ENCODE measurements around the gene GPS2.

The GPS2 gene

GRCh38 chr17:7311110-7311705, 4.0 kb downstream of the GPS2 start:
- peaks cover 68% of the 10 kb centered on the region for H3K79me2 ChIP-seq (ENCODE audit: control insufficient read depth, low read length)
- no peaks in the 10 kb centered on the region for H3K9me3 ChIP-seq (ENCODE audit: control insufficient read depth, insufficient read depth, low read length)
- H3F3A ChIP-seq (ENCODE audit: control insufficient read depth, insufficient read depth), result peaks cover 67% of the 10 kb centered on the region
- no peaks in the 10 kb centered on the region for H3K27me3 ChIP-seq (ENCODE audit: control insufficient read depth, low read length)
- no peaks in the 10 kb centered on the region for H3K9me2 ChIP-seq (replicated peaks; ENCODE audit: control insufficient read depth, low read length)
- H3K27ac ChIP-seq (ENCODE audit: low read depth, low read length), result no peak overlapping the region
- peak overlapping the region; percentile 73; the same call in 1 of the 2 replicates for H3K4me2 ChIP-seq (ENCODE audit: low read length)
- H3K4me3 ChIP-seq (ENCODE audit: low read length), result no peak overlapping the region
- peaks cover 58% of the 10 kb centered on the region for H3K4me1 ChIP-seq (ENCODE audit: control insufficient read depth, low read length)
- peaks cover 81% of the 10 kb centered on the region for H3K36me3 ChIP-seq (ENCODE audit: control insufficient read depth, low read length)
- peaks cover 34% of the 10 kb centered on the region for H4K20me1 ChIP-seq (ENCODE audit: control insufficient read depth, insufficient read depth, low read depth, low read length)
- no peak for TF ChIP-seq CTCF (IDR thresholded peaks at IDR 0.05; ENCODE audit: low read depth, low read length, poor library complexity, severe bottlenecking)
- TF ChIP-seq EZH2phosphoT487 (IDR thresholded peaks at IDR 0.05; ENCODE audit: borderline replicate concordance, low read length), result no peak

- H3K9me3 ChIP-seq (ENCODE audit: control insufficient read depth, insufficient read depth, low read length), result no peaks in the 10 kb centered on the region
- no peaks in the 10 kb centered on the region for H3K9me2 ChIP-seq (replicated peaks; ENCODE audit: control insufficient read depth, low read length)
- H3K27ac ChIP-seq (ENCODE audit: low read depth, low read length), result peak overlapping the region; percentile 87
- H3K36me3 ChIP-seq (ENCODE audit: control insufficient read depth, low read length), result peaks cover 69% of the 10 kb centered on the region
- peaks cover 34% of the 10 kb centered on the region for H4K20me1 ChIP-seq (ENCODE audit: control insufficient read depth, insufficient read depth, low read depth, low read length)
- peak overlapping the region; percentile 73 for H3K4me2 ChIP-seq (ENCODE audit: low read length)
- peaks cover 53% of the 10 kb centered on the region for H3K4me1 ChIP-seq (ENCODE audit: control insufficient read depth, low read length)
- H3K79me2 ChIP-seq (ENCODE audit: control insufficient read depth, low read length), result peaks cover 63% of the 10 kb centered on the region
- H3F3A ChIP-seq (ENCODE audit: control insufficient read depth, insufficient read depth), result peaks cover 66% of the 10 kb centered on the region
- peak overlapping the region; percentile 84 for H3K4me3 ChIP-seq (ENCODE audit: low read length)
- TF ChIP-seq EZH2phosphoT487 (IDR thresholded peaks at IDR 0.05; ENCODE audit: borderline replicate concordance, low read length) (no peak), CTCF (IDR thresholded peaks at IDR 0.05; ENCODE audit: low read depth, low read length, poor library complexity, severe bottlenecking) (no peak)
- H3K27me3 ChIP-seq (ENCODE audit: control insufficient read depth, low read length), result no peaks in the 10 kb centered on the region
Measured at GRCh38 chr17:7309628-7310027, 5.5 kb downstream of the GPS2 start.

GRCh38 chr17:7308625-7309433, 6.3 kb downstream of the GPS2 start:
- H3K4me3 ChIP-seq (ENCODE audit: low read length), result peak overlapping the region; percentile 84
- peaks cover 45% of the 10 kb centered on the region for H3K4me1 ChIP-seq (ENCODE audit: control insufficient read depth, low read length)
- peaks cover 59% of the 10 kb centered on the region for H3F3A ChIP-seq (ENCODE audit: control insufficient read depth, insufficient read depth)
- H3K9me3 ChIP-seq (ENCODE audit: control insufficient read depth, insufficient read depth, low read length), result no peaks in the 10 kb centered on the region
- H3K27ac ChIP-seq (ENCODE audit: low read depth, low read length), result peak overlapping the region; percentile 87
- H3K9me2 ChIP-seq (replicated peaks; ENCODE audit: control insufficient read depth, low read length), result no peaks in the 10 kb centered on the region
- no peak for TF ChIP-seq EZH2phosphoT487 (IDR thresholded peaks at IDR 0.05; ENCODE audit: borderline replicate concordance, low read length)
- no peak for TF ChIP-seq CTCF (IDR thresholded peaks at IDR 0.05; ENCODE audit: low read depth, low read length, poor library complexity, severe bottlenecking)
- H3K4me2 ChIP-seq (ENCODE audit: low read length), result peak overlapping the region; percentile 73
- H4K20me1 ChIP-seq (ENCODE audit: control insufficient read depth, insufficient read depth, low read depth, low read length), result peaks cover 34% of the 10 kb centered on the region
- no peaks in the 10 kb centered on the region for H3K27me3 ChIP-seq (ENCODE audit: control insufficient read depth, low read length)
- peaks cover 62% of the 10 kb centered on the region for H3K36me3 ChIP-seq (ENCODE audit: control insufficient read depth, low read length)
- H3K79me2 ChIP-seq (ENCODE audit: control insufficient read depth, low read length), result peaks cover 55% of the 10 kb centered on the region
